H1 (cell line): Measurements from ENCODE around the gene INKA2.

ENCODE experiments used
- ATF3 ChIP-seq: IDR thresholded peaks from 2 replicates; pipeline ENCODE4 v1.6.1; 2011; ENCODE audit warnings: low read depth, mild to moderate bottlenecking, low read length; ENCODE audit not compliant: insufficient read depth
- CREB1 ChIP-seq: IDR thresholded peaks from 2 replicates; pipeline ENCODE4 v1.6.1; 2012; ENCODE audit warnings: inconsistent platforms
- EP300 ChIP-seq, 2 experiments: IDR thresholded peaks; 1 replicate in 1 of 2; 2 replicates in 1 of 2; pipeline ENCODE4 v1.6.1; 2011 to 2012; ENCODE audit warnings: low read depth in 2 of 2, low read length in 2 of 2, mild to moderate bottlenecking in 2 of 2, borderline replicate concordance in 1 of 2, inconsistent platforms in 1 of 2, moderate library complexity in 1 of 2
- JUN ChIP-seq: IDR thresholded peaks from 2 replicates; pipeline ENCODE4 v1.6.1; 2011; ENCODE audit warnings: low read depth, mild to moderate bottlenecking, improper control_type of control experiment, low read length
- MAX ChIP-seq: IDR thresholded peaks from 2 replicates; pipeline ENCODE4 v1.6.1; 2012; ENCODE audit warnings: inconsistent platforms
- POLR2A ChIP-seq, 2 experiments: IDR thresholded peaks; 1 replicate in 1 of 2; 2 replicates in 1 of 2; pipeline ENCODE4 v1.6.1; 2011; ENCODE audit warnings: low read depth in 2 of 2, low read length in 2 of 2, mild to moderate bottlenecking in 2 of 2; ENCODE audit errors: control extremely low read depth in 1 of 2
- POLR2AphosphoS5 ChIP-seq: IDR thresholded peaks from 2 replicates; pipeline ENCODE4 v1.6.1; 2011; ENCODE audit warnings: low read depth, low read length
- SIX5 ChIP-seq: IDR thresholded peaks from 2 replicates; pipeline ENCODE4 v1.6.1; 2011; ENCODE audit warnings: mild to moderate bottlenecking, low read depth, low read length
- SP1 ChIP-seq: IDR thresholded peaks from 2 replicates; pipeline ENCODE4 v1.6.1; 2011; ENCODE audit warnings: low read depth, low read length
- TAF1 ChIP-seq: IDR thresholded peaks from 2 replicates; pipeline ENCODE4 v1.6.1; 2011; ENCODE audit warnings: mild to moderate bottlenecking, low read depth, low read length
- TCF12 ChIP-seq: IDR thresholded peaks from 2 replicates; pipeline ENCODE4 v1.6.1; 2011; ENCODE audit warnings: low read depth, mild to moderate bottlenecking, low read length
- TEAD4 ChIP-seq: IDR thresholded peaks from 2 replicates; pipeline ENCODE4 v1.6.1; 2012; ENCODE audit warnings: low read depth, low read length, inconsistent platforms, mixed read lengths
- YY1 ChIP-seq: IDR thresholded peaks from 2 replicates; pipeline ENCODE4 v1.6.1; 2011; ENCODE audit warnings: low read depth, mild to moderate bottlenecking, low read length
- TF ChIP-seq, protein P1 (sequence below), 3 experiments: IDR thresholded peaks; 1 replicate in 2 of 3; 2 replicates in 1 of 3; pipeline versions ENCODE4 v1.5.1 to v1.6.1; 2011; ENCODE audit warnings: low read length in 3 of 3, mild to moderate bottlenecking in 3 of 3, inconsistent platforms in 2 of 3, low read depth in 1 of 3, moderate library complexity in 1 of 3; ENCODE audit not compliant: insufficient read depth in 1 of 3; ENCODE audit errors: control extremely low read depth in 1 of 3

DNA sequence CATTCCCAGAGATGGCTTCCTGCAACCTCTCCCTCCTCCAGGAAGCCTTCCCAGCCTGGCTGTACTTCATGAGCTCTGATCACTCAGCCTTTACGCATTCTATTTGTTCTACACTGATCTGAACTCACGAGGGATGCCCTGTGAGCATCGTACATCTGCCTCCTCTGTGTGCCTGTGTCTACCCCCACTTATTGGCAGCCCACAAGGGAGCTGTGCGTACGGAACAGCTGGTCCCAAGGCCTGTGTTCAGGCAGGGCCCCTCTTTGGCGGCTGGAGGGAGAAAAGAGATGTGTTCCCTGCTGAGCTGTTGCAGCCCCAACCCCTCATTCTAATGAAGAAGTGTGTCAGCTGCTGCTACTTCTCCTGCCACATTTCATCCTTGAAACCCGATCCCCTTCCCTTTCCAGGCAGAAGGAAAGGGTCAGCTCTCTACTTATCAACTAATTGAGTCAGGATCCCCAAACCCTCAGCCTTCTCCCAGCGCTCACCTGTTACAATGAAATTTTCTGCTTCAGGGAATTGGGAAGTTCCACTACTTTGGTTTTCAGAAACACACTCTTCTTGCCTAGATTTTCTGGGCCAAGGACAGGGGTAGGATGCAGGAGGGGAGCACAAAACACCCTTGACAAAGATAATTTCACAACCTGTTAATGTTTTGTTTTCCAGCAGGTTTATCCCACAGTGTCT is 3.2 kb downstream of the INKA2 start:
- TF ChIP-seq ATF3 = no peak
- no peak for TF ChIP-seq TCF12
- no peak for TF ChIP-seq CREB1
- no peak for TF ChIP-seq SP1
- no peak for TF ChIP-seq MAX
- TF ChIP-seq POLR2A (IDR thresholded peaks at IDR 0.05; ENCODE audit: control extremely low read depth in 1 of 2, low read depth in 2 of 2, low read length in 2 of 2) = no peak
- TF ChIP-seq, protein P1, sequence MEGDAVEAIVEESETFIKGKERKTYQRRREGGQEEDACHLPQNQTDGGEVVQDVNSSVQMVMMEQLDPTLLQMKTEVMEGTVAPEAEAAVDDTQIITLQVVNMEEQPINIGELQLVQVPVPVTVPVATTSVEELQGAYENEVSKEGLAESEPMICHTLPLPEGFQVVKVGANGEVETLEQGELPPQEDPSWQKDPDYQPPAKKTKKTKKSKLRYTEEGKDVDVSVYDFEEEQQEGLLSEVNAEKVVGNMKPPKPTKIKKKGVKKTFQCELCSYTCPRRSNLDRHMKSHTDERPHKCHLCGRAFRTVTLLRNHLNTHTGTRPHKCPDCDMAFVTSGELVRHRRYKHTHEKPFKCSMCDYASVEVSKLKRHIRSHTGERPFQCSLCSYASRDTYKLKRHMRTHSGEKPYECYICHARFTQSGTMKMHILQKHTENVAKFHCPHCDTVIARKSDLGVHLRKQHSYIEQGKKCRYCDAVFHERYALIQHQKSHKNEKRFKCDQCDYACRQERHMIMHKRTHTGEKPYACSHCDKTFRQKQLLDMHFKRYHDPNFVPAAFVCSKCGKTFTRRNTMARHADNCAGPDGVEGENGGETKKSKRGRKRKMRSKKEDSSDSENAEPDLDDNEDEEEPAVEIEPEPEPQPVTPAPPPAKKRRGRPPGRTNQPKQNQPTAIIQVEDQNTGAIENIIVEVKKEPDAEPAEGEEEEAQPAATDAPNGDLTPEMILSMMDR (IDR thresholded peaks at IDR 0.05; ENCODE audit: control extremely low read depth in 1 of 3, insufficient read depth in 1 of 3, low read depth in 1 of 3, low read length in 3 of 3) = no peak
- TF ChIP-seq TAF1 = no peak
- no peak for TF ChIP-seq EP300 (IDR thresholded peaks at IDR 0.05; ENCODE audit: borderline replicate concordance in 1 of 2, low read depth in 2 of 2, low read length in 2 of 2)
- no peak for TF ChIP-seq TEAD4
- TF ChIP-seq POLR2AphosphoS5 = no peak
- TF ChIP-seq JUN = no peak
- TF ChIP-seq SIX5 = no peak
- no peak for TF ChIP-seq YY1
